ENCODE results near the gene MALT1.
A peak's percentile ranks its signal among the peaks of the same experiment; 100 is the strongest.

MALT1 gene

DNA sequence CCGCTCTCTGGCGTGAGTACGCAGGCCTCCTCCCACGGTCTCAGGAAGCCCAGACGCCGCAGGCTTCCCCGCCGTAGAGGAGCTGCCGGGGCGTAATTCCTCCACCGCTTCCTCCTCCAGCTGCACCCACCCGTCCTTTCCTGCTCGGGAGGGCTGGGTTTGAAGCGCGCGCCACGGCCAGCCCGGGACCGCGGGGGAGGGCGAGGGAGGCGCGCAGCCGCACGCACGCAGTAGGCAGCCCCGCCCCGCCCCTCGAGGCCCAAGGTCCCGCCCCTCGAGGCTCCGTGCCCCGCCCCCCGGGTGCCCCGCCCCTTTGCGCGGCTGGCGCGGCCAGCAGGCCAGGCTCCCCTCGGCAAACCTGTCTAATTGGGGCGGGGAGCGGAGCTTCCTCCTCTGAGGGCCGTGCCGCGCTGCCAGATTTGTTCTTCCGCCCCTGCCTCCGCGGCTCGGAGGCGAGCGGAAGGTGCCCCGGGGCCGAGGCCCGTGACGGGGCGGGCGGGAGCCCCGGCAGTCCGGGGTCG lies at the start of gene MALT1:
Gene MALT1 (plus strand): TSS at position 355 of the 521 bp plus-strand sequence. CDS start 179 bp downstream, outside the sequence.
- Histone ChIP-seq H3K27ac (peak within 1 kb of the TSS; percentile 95 to 99 (median 97)), H3K27me3 (no peaks in the 10 kb centered on the region)
- no peak for TF ChIP-seq Cebpa-rat (IDR thresholded peaks at IDR 0.05)

GRCh38 chr18:58624011-58624410 lies 47.3 kb upstream of the MALT1 start:
- H4K20me1 ChIP-seq, result no peaks in the 10 kb centered on the region
- H3K9me3 ChIP-seq (replicated peaks in 1 of 11), result 0 out of 22 replicates have a peak, but pooled peaks cover 0 to 4% (median 0%) of the 10 kb centered on the region in 11 experiments
- no peak for TF ChIP-seq Cebpa-rat (IDR thresholded peaks at IDR 0.05)
- no peak overlapping the region for H3K4me2 ChIP-seq
- no peaks in the 10 kb centered on the region for H3K36me3 ChIP-seq
- H3K4me3 ChIP-seq, result no peak overlapping the region
- H3K9ac ChIP-seq, result no peak overlapping the region
- H3K27me3 ChIP-seq, result no peaks in the 10 kb centered on the region
- peaks cover 0 to 5% (median 0%) of the 10 kb centered on the region in 10 experiments; a peak in 1 of 20 replicates for H3K4me1 ChIP-seq
- H3K27ac ChIP-seq, result no peak overlapping the region

More for the DNA sequence above, at the start of gene MALT1:
- Histone ChIP-seq H4K20me1 (peaks cover 13 to 45% (median 36%) of the 10 kb centered on the region in 11 experiments; a peak in 19 of 22 replicates), H3K9me3 (replicated peaks in 1 of 11) (no peaks in the 10 kb centered on the region), H3K9ac (peak within 1 kb of the TSS; percentile 96 to 99 (median 98)), H3K4me3 (peak within 1 kb of the TSS; percentile 78 to 89 (median 82)), H3K4me2 (peak within 1 kb of the TSS; percentile 78 to 96 (median 92)), H3K36me3 (peaks cover 3 to 17% (median 10%) of the 10 kb centered on the region in 11 experiments; a peak in 10 of 22 replicates), H3K4me1 (peaks cover 48 to 66% (median 60%) of the 10 kb centered on the region in 10 experiments)

DNA sequence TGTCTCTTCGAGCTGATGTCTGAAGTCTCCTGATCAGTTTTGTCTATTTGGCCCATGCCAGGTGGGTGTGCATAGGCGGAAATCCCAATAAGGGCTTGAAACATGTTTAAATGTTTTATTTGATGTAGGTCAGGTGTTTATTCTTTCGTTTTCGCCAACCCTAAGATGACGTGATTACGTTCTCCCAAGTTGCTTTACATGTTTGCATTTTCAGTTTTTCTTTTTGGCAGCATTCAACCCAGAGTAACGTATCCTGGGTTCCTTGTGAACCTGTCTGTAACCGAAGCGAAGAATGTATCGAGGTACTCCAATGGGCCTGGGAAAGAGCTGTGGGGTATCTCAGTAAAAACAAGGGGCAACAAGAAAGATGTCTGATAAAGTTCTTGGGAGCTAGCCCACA lies 45.4 kb upstream of the MALT1 start:
- Histone ChIP-seq H3K27ac (no peak overlapping the region), H3K27me3 (no peaks in the 10 kb centered on the region), H3K9me3 (replicated peaks in 1 of 11) (0 out of 22 replicates have a peak, but pooled peaks cover 0 to 4% (median 0%) of the 10 kb centered on the region in 11 experiments), H3K36me3 (no peaks in the 10 kb centered on the region), H3K4me2 (no peak overlapping the region), H4K20me1 (no peaks in the 10 kb centered on the region), H3K4me3 (no peak overlapping the region), H3K9ac (no peak overlapping the region), H3K4me1 (peaks cover 0 to 8% (median 0%) of the 10 kb centered on the region in 10 experiments; a peak in 1 of 20 replicates)
- TF ChIP-seq Cebpa-rat (IDR thresholded peaks at IDR 0.05), result no peak

GRCh38 chr18:58630071-58630470 lies 41.2 kb upstream of the MALT1 start:
- H3K27ac ChIP-seq, result no peak overlapping the region
- H3K36me3 ChIP-seq, result no peaks in the 10 kb centered on the region
- no peaks in the 10 kb centered on the region for H3K27me3 ChIP-seq
- TF ChIP-seq Cebpa-rat (IDR thresholded peaks at IDR 0.05), result no peak
- peaks cover 0 to 8% (median 0%) of the 10 kb centered on the region in 10 experiments; a peak in 1 of 20 replicates for H3K4me1 ChIP-seq
- no peaks in the 10 kb centered on the region for H4K20me1 ChIP-seq
- no peak overlapping the region for H3K4me3 ChIP-seq
- H3K9ac ChIP-seq, result no peak overlapping the region
- no peaks in the 10 kb centered on the region for H3K9me3 ChIP-seq (replicated peaks in 1 of 11)
- H3K4me2 ChIP-seq, result no peak overlapping the region

GRCh38 chr18:58631301-58631700 lies 40.0 kb upstream of the MALT1 start:
- H3K9ac ChIP-seq, result no peak overlapping the region
- no peak overlapping the region for H3K27ac ChIP-seq
- TF ChIP-seq Cebpa-rat (IDR thresholded peaks at IDR 0.05), result no peak
- H3K4me2 ChIP-seq, result no peak overlapping the region
- H3K4me3 ChIP-seq, result no peak overlapping the region
- no peaks in the 10 kb centered on the region for H3K36me3 ChIP-seq
- H4K20me1 ChIP-seq, result no peaks in the 10 kb centered on the region
- no peaks in the 10 kb centered on the region for H3K27me3 ChIP-seq
- no peaks in the 10 kb centered on the region for H3K9me3 ChIP-seq (replicated peaks in 1 of 11)
- H3K4me1 ChIP-seq, result peaks cover 0 to 8% (median 0%) of the 10 kb centered on the region in 10 experiments; a peak in 2 of 20 replicates

DNA sequence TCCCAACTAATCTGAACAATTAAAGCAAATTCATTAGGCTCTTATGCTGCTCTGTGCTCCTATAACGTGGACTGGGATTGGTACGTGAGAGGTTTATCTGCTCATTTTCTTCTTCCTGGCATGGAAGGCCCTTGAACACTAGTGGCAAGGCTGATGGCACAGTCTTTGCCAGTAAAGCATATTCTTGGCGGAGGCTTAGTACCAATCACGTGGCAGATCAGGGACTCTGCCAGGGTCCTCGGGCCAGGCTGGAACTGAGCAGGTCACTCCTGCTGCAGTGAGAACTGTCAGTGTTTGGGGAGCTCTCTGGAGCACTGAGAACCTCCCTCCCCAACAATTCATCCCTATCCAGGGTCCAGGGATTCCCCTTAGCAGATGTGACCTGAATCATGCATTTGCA lies 38.7 kb upstream of the MALT1 start:
- no peak overlapping the region for H3K27ac ChIP-seq
- no peaks in the 10 kb centered on the region for H4K20me1 ChIP-seq
- H3K36me3 ChIP-seq, result no peaks in the 10 kb centered on the region
- no peaks in the 10 kb centered on the region for H3K9me3 ChIP-seq (replicated peaks in 1 of 11)
- no peak overlapping the region for H3K4me3 ChIP-seq
- no peaks in the 10 kb centered on the region for H3K27me3 ChIP-seq
- H3K9ac ChIP-seq, result no peak overlapping the region
- no peak for TF ChIP-seq Cebpa-rat (IDR thresholded peaks at IDR 0.05)
- H3K4me1 ChIP-seq, result peaks cover 4 to 13% (median 5%) of the 10 kb centered on the region in 10 experiments
- no peak overlapping the region for H3K4me2 ChIP-seq

GRCh38 chr18:58633874-58634273 lies 37.4 kb upstream of the MALT1 start:
- no peak overlapping the region for H3K9ac ChIP-seq
- no peaks in the 10 kb centered on the region for H3K36me3 ChIP-seq
- no peak for TF ChIP-seq Cebpa-rat (IDR thresholded peaks at IDR 0.05)
- H3K4me2 ChIP-seq, result no peak overlapping the region
- no peaks in the 10 kb centered on the region for H3K9me3 ChIP-seq (replicated peaks in 1 of 11)
- no peak overlapping the region for H3K4me3 ChIP-seq
- H4K20me1 ChIP-seq, result no peaks in the 10 kb centered on the region
- no peaks in the 10 kb centered on the region for H3K27me3 ChIP-seq
- H3K27ac ChIP-seq, result no peak overlapping the region
- H3K4me1 ChIP-seq, result peaks cover 17 to 26% (median 18%) of the 10 kb centered on the region in 10 experiments

DNA sequence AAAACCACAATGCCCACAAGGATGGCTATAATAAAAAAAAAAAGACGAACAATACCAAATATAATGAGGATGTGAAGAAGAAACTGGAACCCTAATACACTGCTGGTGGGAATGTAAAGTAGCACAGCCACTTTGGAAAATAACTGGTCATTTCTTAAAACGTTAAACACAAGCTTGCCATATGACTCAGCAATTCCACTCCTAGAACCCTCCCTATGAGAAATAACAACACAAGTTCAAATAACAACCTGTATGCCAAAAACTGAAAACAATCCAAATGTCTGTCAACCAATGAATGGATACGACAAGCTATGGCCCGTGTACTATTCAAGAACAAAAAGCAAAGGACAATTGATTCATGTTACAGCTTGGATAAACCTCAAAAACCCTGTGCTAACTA lies 35.4 kb upstream of the MALT1 start:
- H3K27ac ChIP-seq, result no peak overlapping the region
- H3K9ac ChIP-seq, result no peak overlapping the region
- H3K27me3 ChIP-seq, result no peaks in the 10 kb centered on the region
- H3K4me2 ChIP-seq, result no peak overlapping the region; a peak in 1 of 22 replicates
- H3K4me3 ChIP-seq, result no peak overlapping the region
- no peak for TF ChIP-seq Cebpa-rat (IDR thresholded peaks at IDR 0.05)
- no peaks in the 10 kb centered on the region for H4K20me1 ChIP-seq
- H3K36me3 ChIP-seq, result no peaks in the 10 kb centered on the region
- peaks cover 27 to 47% (median 35%) of the 10 kb centered on the region in 10 experiments for H3K4me1 ChIP-seq
- H3K9me3 ChIP-seq (replicated peaks in 1 of 11), result no peaks in the 10 kb centered on the region

- Histone ChIP-seq H3K4me2 (peak overlapping the region; percentile 25 to 78 (median 57); a peak in 17 of 22 replicates), H3K9me3 (replicated peaks in 1 of 11) (peaks cover 0 to 9% (median 2%) of the 10 kb centered on the region in 11 experiments; a peak in 7 of 22 replicates), H3K27me3 (no peaks in the 10 kb centered on the region), H3K9ac (no peak overlapping the region), H3K4me1 (peaks cover 27 to 47% (median 35%) of the 10 kb centered on the region in 10 experiments), H3K4me3 (no peak overlapping the region), H3K27ac (0 out of 22 replicates have a peak overlapping the region, but pooled peaks of 1 of the 11 experiments have one; percentile 8), H3K36me3 (no peaks in the 10 kb centered on the region), H4K20me1 (no peaks in the 10 kb centered on the region)
- no peak for TF ChIP-seq Cebpa-rat (IDR thresholded peaks at IDR 0.05)
Measured at GRCh38 chr18:58637197-58637596, 34.1 kb upstream of the MALT1 start.
